Subcutaneous abdominal adipose tissue (tissue), 5 donors: ENCODE results near the gene SHOC1.

Experiments used
- H3K27ac ChIP-seq: one replicate; pipeline ENCODE4 v1.7.0; 2013; ENCODE audit warnings: low read depth, mild to moderate bottlenecking, inconsistent platforms, low read length, moderate library complexity
- H3K27me3 ChIP-seq, 5 donors: one replicate each; pipeline ENCODE4 v1.7.0; 2013; ENCODE audit warnings: low read length in 5 of 5, inconsistent platforms in 1 of 5; ENCODE audit not compliant: control insufficient read depth in 5 of 5, insufficient read depth in 4 of 5
- H3K36me3 ChIP-seq, 5 donors: one replicate each; pipeline ENCODE4 v1.7.0; 2013; ENCODE audit warnings: low read length in 5 of 5; ENCODE audit not compliant: control insufficient read depth in 5 of 5, insufficient read depth in 5 of 5
- H3K4me1 ChIP-seq, 5 donors: one replicate each; pipeline ENCODE4 v1.7.0; 2013; ENCODE audit warnings: low read length in 5 of 5, mild to moderate bottlenecking in 3 of 5, moderate library complexity in 1 of 5; ENCODE audit not compliant: control insufficient read depth in 5 of 5, insufficient read depth in 5 of 5
- H3K4me3 ChIP-seq, 5 donors: one replicate each; pipeline ENCODE4 v1.7.0; 2013; ENCODE audit warnings: low read length in 5 of 5, low read depth in 1 of 5
- H3K9ac ChIP-seq, 5 donors: one replicate each; pipeline ENCODE4 v1.7.0; 2013; ENCODE audit warnings: low read length in 5 of 5, mild to moderate bottlenecking in 4 of 5, moderate library complexity in 3 of 5
- H3K9me3 ChIP-seq, 5 donors: one replicate each; pipeline ENCODE4 v1.7.0; 2013; ENCODE audit warnings: low read length in 5 of 5; ENCODE audit not compliant: control insufficient read depth in 5 of 5
- donor health status: healthy.
- donor health status: healthy.
- donor health status: healthy.
- donor health status: healthy.
- donor health status: healthy.

Gene SHOC1

DNA sequence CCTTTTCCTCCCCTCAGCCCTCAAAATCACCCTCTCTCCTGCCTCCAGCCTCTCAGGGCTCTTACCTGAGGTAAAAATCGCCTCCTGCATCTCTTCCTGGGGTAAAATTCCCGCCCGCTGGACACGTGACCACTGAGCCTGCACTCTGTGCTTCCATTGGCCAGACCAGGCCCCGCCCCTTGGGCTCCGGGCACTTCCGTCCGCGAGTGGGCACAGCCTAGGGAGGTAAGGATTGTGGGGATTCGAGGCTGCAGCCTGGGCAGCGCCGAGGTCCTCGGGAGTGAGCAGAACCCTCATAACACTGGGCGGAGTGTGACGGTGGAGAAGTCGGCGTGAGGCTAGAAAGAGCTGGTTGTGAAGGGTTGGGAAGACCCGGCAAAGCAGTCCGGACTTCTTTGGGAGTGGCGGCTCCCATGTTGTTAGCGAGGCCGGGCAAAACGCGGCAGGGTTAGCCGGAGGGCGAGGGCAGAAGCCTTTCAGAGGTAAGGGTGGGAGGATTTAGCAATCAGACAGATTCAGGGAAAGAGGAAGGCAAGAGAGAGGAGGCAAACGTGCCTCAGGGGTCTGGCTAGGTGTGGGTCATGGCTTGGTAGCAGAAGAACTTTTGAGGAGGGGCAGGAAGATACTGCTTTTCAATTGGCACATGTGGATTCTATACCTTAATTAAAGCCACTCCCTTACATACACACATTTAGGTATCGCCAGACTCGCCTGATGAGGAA is at the start of gene SHOC1:
SHOC1 (minus strand) TSS at position 103 of the 722 bp plus-strand sequence. CDS start 3,519 bp downstream, outside the sequence.
- no peaks in the 10 kb centered on the region for H3K9me3 ChIP-seq
- H3K36me3 ChIP-seq: no peaks in the 10 kb centered on the region
- no peak within 1 kb of the TSS for H3K27ac ChIP-seq
- no peaks in the 10 kb centered on the region for H3K4me1 ChIP-seq
- H3K4me3 ChIP-seq: no peak within 1 kb of the TSS
- no peaks in the 10 kb centered on the region for H3K27me3 ChIP-seq
- no peak within 1 kb of the TSS for H3K9ac ChIP-seq

GRCh38 chr9:111843971-111844370 is 49.2 kb upstream of the SHOC1 start:
- no peaks in the 10 kb centered on the region for H3K36me3 ChIP-seq
- no peak overlapping the region for H3K4me3 ChIP-seq
- no peaks in the 10 kb centered on the region for H3K9me3 ChIP-seq
- peaks cover 0 to 30% (median 19%) of the 10 kb centered on the region in 5 donors for H3K4me1 ChIP-seq
- H3K27me3 ChIP-seq: no peaks in the 10 kb centered on the region
- no peak overlapping the region for H3K9ac ChIP-seq
- no peak overlapping the region for H3K27ac ChIP-seq

- Histone ChIP-seq H3K27ac (no peak overlapping the region), H3K4me3 (no peak overlapping the region), H3K36me3 (no peaks in the 10 kb centered on the region), H3K4me1 (peaks cover 0 to 31% (median 24%) of the 10 kb centered on the region in 5 donors), H3K9me3 (no peaks in the 10 kb centered on the region), H3K9ac (no peak overlapping the region), H3K27me3 (no peaks in the 10 kb centered on the region)
Measured at GRCh38 chr9:111842313-111842712, 47.6 kb upstream of the SHOC1 start.

GRCh38 chr9:111840442-111840841 is 45.7 kb upstream of the SHOC1 start:
- Histone ChIP-seq H3K27me3 (no peaks in the 10 kb centered on the region), H3K9me3 (no peaks in the 10 kb centered on the region), H3K4me1 (peaks cover 0 to 31% (median 24%) of the 10 kb centered on the region in 5 donors), H3K4me3 (no peak overlapping the region), H3K27ac (no peak overlapping the region), H3K9ac (no peak overlapping the region), H3K36me3 (no peaks in the 10 kb centered on the region)

DNA sequence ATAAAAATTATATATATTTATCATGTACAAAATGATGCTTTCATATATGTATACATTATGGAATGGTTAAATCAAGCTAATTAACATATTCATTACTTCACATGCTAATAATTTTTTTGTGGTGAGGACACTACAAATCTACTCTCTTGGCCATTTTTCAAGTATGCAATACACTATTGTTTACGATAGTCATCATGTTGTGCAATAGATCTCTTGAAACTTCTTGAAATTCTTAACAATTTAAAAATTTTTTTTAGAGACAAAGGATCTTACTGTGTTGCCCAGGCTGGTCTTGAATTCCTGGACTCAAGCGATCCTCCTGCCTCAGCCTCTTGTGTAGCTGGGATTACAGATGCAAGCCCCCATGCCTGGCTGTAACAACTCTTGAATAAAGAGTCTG is 45.2 kb upstream of the SHOC1 start:
- H3K9me3 ChIP-seq: no peaks in the 10 kb centered on the region
- H3K4me3 ChIP-seq: no peak overlapping the region
- peaks cover 0 to 31% (median 24%) of the 10 kb centered on the region in 5 donors for H3K4me1 ChIP-seq
- no peak overlapping the region for H3K27ac ChIP-seq
- H3K36me3 ChIP-seq: no peaks in the 10 kb centered on the region
- H3K27me3 ChIP-seq: no peaks in the 10 kb centered on the region
- H3K9ac ChIP-seq: no peak overlapping the region

GRCh38 chr9:111839387-111839786 is 44.6 kb upstream of the SHOC1 start:
- Histone ChIP-seq H3K27ac (no peak overlapping the region), H3K9ac (no peak overlapping the region), H3K4me1 (peaks cover 0 to 31% (median 24%) of the 10 kb centered on the region in 5 donors)

GRCh38 chr9:111838439-111838838 is 43.7 kb upstream of the SHOC1 start:
- Histone ChIP-seq H3K36me3 (no peaks in the 10 kb centered on the region), H3K27ac (no peak overlapping the region), H3K4me1 (peaks cover 0 to 31% (median 24%) of the 10 kb centered on the region in 5 donors), H3K4me3 (no peak overlapping the region), H3K27me3 (no peaks in the 10 kb centered on the region), H3K9ac (no peak overlapping the region), H3K9me3 (no peaks in the 10 kb centered on the region)

More at GRCh38 chr9:111839387-111839786, 44.6 kb upstream of the SHOC1 start:
- Histone ChIP-seq H3K27me3 (no peaks in the 10 kb centered on the region), H3K4me3 (no peak overlapping the region), H3K36me3 (no peaks in the 10 kb centered on the region), H3K9me3 (no peaks in the 10 kb centered on the region)

DNA sequence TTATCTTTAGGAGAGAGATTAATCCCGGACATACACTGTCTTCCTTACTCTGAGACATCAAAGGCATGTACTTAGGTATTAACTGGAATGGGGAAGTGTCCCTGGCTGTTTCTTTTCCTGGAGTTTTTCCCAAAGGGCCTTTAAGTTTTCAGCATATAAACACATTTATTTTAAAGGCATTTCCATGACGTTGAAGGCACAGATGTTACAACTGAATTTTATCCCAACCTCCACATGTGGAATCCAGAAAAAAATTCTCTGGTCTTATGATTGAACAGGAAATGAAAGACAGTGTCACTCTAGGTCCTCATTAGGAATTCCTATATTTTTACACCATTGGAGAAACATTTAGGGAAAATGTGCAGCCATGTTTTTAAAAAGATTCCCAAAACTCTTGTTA is 41.6 kb upstream of the SHOC1 start:
- peaks cover 0 to 20% (median 17%) of the 10 kb centered on the region in 5 donors for H3K4me1 ChIP-seq
- H3K27ac ChIP-seq: no peak overlapping the region
- no peaks in the 10 kb centered on the region for H3K9me3 ChIP-seq
- no peaks in the 10 kb centered on the region for H3K36me3 ChIP-seq
- no peak overlapping the region for H3K9ac ChIP-seq
- H3K27me3 ChIP-seq: no peaks in the 10 kb centered on the region
- no peak overlapping the region for H3K4me3 ChIP-seq

GRCh38 chr9:111833941-111834340 is 39.2 kb upstream of the SHOC1 start:
- Histone ChIP-seq H3K36me3 (no peaks in the 10 kb centered on the region), H3K9ac (no peak overlapping the region), H3K4me1 (peaks cover 0 to 7% (median under 1%) of the 10 kb centered on the region in 5 donors), H3K9me3 (no peaks in the 10 kb centered on the region), H3K4me3 (no peak overlapping the region), H3K27me3 (no peaks in the 10 kb centered on the region), H3K27ac (no peak overlapping the region)

DNA sequence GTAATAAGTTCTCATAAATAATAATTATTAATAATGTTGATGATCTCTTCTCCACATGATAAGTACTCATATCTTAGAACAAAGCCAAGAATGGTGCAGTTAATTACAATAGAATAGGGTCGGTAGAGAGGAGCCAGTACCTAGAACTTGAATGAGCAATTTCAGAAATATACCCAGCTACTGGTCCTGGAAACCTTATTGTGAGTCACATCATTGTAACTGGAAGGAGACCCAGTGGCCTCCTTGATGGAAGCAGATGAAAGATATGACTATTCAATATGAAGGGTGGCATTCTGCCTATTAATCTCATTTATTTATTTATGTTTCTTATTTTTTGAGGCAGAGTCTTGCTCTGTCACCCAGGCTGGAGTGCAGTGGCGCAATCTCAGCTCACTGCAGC is 37.7 kb upstream of the SHOC1 start:
- Histone ChIP-seq H3K9ac (no peak overlapping the region), H3K36me3 (no peaks in the 10 kb centered on the region), H3K27ac (no peak overlapping the region)

More for the DNA sequence above, 37.7 kb upstream of the SHOC1 start:
- Histone ChIP-seq H3K9me3 (no peaks in the 10 kb centered on the region), H3K27me3 (no peaks in the 10 kb centered on the region), H3K4me1 (no peaks in the 10 kb centered on the region), H3K4me3 (no peak overlapping the region)
